GM23338 (cell line): ENCODE results near the gene ANXA2R.

ENCODE experiments used
- CREB1 ChIP-seq: fragments of 250-450 bp; sonication (Bioruptor Pico); IDR thresholded peaks from 2 replicates; pipeline ENCODE4 v1.5.0; 2020; ENCODE audit warnings: low read depth, mild to moderate bottlenecking, moderate library complexity
- EZH2 ChIP-seq: fragments of 200-600 bp; sonication (generic); IDR thresholded peaks from one replicate; pipeline ENCODE4 v1.8.0; 2017; ENCODE audit warnings: antibody characterized with exemption, mild to moderate bottlenecking, low read depth; ENCODE audit not compliant: unreplicated experiment
- EZH2phosphoT487 ChIP-seq: fragments of 200-600 bp; sonication (generic); IDR thresholded peaks from one replicate; pipeline ENCODE4 v1.8.1; 2018; ENCODE audit warnings: antibody characterized with exemption; ENCODE audit not compliant: unreplicated experiment
- POLR2AphosphoS5 ChIP-seq: IDR thresholded peaks from 2 replicates; pipeline ENCODE4 v1.6.1; 2016; ENCODE audit warnings: antibody characterized with exemption, low read depth
- REST ChIP-seq: IDR thresholded peaks from one replicate; pipeline ENCODE4 v1.6.1; 2018; ENCODE audit warnings: antibody characterized with exemption; ENCODE audit not compliant: unreplicated experiment
- ZNF114 ChIP-seq: fragments of 250-450 bp; sonication (Bioruptor Pico); IDR thresholded peaks from 2 replicates; pipeline ENCODE4 v1.5.0; 2020; ENCODE audit warnings: mild to moderate bottlenecking, moderate library complexity
- ZNF331 ChIP-seq: fragments of 250-450 bp; sonication (Bioruptor Pico); IDR thresholded peaks from 2 replicates; pipeline ENCODE4 v1.5.0; 2020; ENCODE audit warnings: low read depth, mild to moderate bottlenecking, moderate library complexity
- TF ChIP-seq, protein P1 (sequence below): IDR thresholded peaks from 2 replicates; pipeline ENCODE4 v1.6.1; 2016; ENCODE audit warnings: antibody characterized with exemption
- TF ChIP-seq, protein P2 (sequence below), 2 experiments: fragments of 200-600 bp in 1 of 2; sonication (generic) in 1 of 2; conservative IDR thresholded peaks; 2 replicates each; pipeline versions ENCODE4 v1.5.1 to v1.6.1; 2016 to 2017; ENCODE audit warnings: antibody characterized with exemption in 2 of 2, low read depth in 2 of 2, mild to moderate bottlenecking in 2 of 2, moderate library complexity in 1 of 2

- TF ChIP-seq, protein P1, sequence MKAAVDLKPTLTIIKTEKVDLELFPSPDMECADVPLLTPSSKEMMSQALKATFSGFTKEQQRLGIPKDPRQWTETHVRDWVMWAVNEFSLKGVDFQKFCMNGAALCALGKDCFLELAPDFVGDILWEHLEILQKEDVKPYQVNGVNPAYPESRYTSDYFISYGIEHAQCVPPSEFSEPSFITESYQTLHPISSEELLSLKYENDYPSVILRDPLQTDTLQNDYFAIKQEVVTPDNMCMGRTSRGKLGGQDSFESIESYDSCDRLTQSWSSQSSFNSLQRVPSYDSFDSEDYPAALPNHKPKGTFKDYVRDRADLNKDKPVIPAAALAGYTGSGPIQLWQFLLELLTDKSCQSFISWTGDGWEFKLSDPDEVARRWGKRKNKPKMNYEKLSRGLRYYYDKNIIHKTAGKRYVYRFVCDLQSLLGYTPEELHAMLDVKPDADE, result no peak
- TF ChIP-seq EZH2 (no peak), ZNF331 (no peak), POLR2AphosphoS5 (no peak), REST (no peak), CREB1 (CRISPR knock-in tag) (no peak), EZH2phosphoT487 (no peak), ZNF114 (no peak)
- TF ChIP-seq, protein P2, sequence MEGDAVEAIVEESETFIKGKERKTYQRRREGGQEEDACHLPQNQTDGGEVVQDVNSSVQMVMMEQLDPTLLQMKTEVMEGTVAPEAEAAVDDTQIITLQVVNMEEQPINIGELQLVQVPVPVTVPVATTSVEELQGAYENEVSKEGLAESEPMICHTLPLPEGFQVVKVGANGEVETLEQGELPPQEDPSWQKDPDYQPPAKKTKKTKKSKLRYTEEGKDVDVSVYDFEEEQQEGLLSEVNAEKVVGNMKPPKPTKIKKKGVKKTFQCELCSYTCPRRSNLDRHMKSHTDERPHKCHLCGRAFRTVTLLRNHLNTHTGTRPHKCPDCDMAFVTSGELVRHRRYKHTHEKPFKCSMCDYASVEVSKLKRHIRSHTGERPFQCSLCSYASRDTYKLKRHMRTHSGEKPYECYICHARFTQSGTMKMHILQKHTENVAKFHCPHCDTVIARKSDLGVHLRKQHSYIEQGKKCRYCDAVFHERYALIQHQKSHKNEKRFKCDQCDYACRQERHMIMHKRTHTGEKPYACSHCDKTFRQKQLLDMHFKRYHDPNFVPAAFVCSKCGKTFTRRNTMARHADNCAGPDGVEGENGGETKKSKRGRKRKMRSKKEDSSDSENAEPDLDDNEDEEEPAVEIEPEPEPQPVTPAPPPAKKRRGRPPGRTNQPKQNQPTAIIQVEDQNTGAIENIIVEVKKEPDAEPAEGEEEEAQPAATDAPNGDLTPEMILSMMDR (conservative IDR thresholded peaks at IDR 0.05; ENCODE audit: low read depth in 2 of 2), result no peak
These were observed 1.1 kb upstream of the ANXA2R start for GRCh38 chr5:43041110-43041668.
